Endodermal cell (in vitro differentiated cells): ENCODE data around the gene REEP6. TPM values are rescaled to one million over a fixed set of nuclear protein-coding genes. Genes with fewer than 3 reads are reported as not detected.

Source experiments
- DNase-seq: peaks from one replicate; pipeline ENCODE4 v3.0.0-alpha.2; 2017
- H3K27ac ChIP-seq: 2 replicates; pipeline ENCODE4 v1.5.1; 2013; ENCODE audit warnings: mild to moderate bottlenecking, low read depth, low read length, moderate library complexity
- H3K27me3 ChIP-seq: 2 replicates; pipeline ENCODE4 v1.6.1; 2013; ENCODE audit warnings: mild to moderate bottlenecking, low read length, moderate library complexity; ENCODE audit not compliant: insufficient read depth, control insufficient read depth, poor library complexity, severe bottlenecking
- H3K36me3 ChIP-seq: 2 replicates; pipeline ENCODE4 v1.7.0; 2013; ENCODE audit warnings: mild to moderate bottlenecking, low read length, moderate library complexity; ENCODE audit not compliant: control insufficient read depth, insufficient read depth
- H3K4me1 ChIP-seq: one replicate; pipeline ENCODE4 v1.7.0; 2013; ENCODE audit warnings: low read length; ENCODE audit not compliant: control insufficient read depth, insufficient read depth
- H3K4me3 ChIP-seq: 2 replicates; pipeline ENCODE4 v1.5.1; 2013; ENCODE audit warnings: mild to moderate bottlenecking, low read length, moderate library complexity
- H3K9ac ChIP-seq: 2 replicates; pipeline ENCODE4 v1.6.1; 2013; ENCODE audit warnings: mild to moderate bottlenecking, low read length, moderate library complexity; ENCODE audit not compliant: poor library complexity, severe bottlenecking; ENCODE audit errors: extremely low read depth
- H3K9me3 ChIP-seq: 2 replicates; pipeline ENCODE4 v1.6.1; 2013; ENCODE audit warnings: mild to moderate bottlenecking, low read length, moderate library complexity; ENCODE audit not compliant: control insufficient read depth
- H3K27ac Mint-ChIP-seq: 2 replicates; pipeline ENCODE4 v1.8.0; 2020; ENCODE audit warnings: mixed read lengths
- H3K27me3 Mint-ChIP-seq: 2 replicates; pipeline ENCODE4 v1.8.0; 2021; ENCODE audit warnings: mild to moderate bottlenecking, mixed read lengths; ENCODE audit not compliant: insufficient read depth
- H3K36me3 Mint-ChIP-seq: 2 replicates; pipeline ENCODE4 v1.8.0; 2020; ENCODE audit warnings: low read depth, mixed read lengths
- H3K4me1 Mint-ChIP-seq: 2 replicates; pipeline ENCODE4 v1.8.0; 2020; ENCODE audit warnings: mixed read lengths
- H3K4me3 Mint-ChIP-seq: 2 replicates; pipeline ENCODE4 v1.8.0; 2020; ENCODE audit warnings: mild to moderate bottlenecking, moderate library complexity, mixed read lengths
- H3K9me3 Mint-ChIP-seq: 2 replicates; pipeline ENCODE4 v1.8.0; 2020; ENCODE audit warnings: mild to moderate bottlenecking, mixed read lengths
- CTCF ChIP-seq: fragments of 200-600 bp; sonication (generic); conservative IDR thresholded peaks from 2 replicates; pipeline ENCODE4 v1.5.0; 2021; ENCODE audit warnings: antibody characterized with exemption, mild to moderate bottlenecking
- WGBS, 2 experiments: methylation state at CpG; one replicate each; pipeline versions ENCODE4 v1.1.5 to v1.1.7; 2013; ENCODE audit warnings: missing lambda C conversion rate in 2 of 2, mixed read lengths in 1 of 2; ENCODE audit not compliant: insufficient coverage in 1 of 2, insufficient read length in 1 of 2; 5-methylcytosine and 5-hydroxymethylcytosine counted together
- total RNA-seq, 2 donors: library from RNA; stranded (reverse); fragmentation: NEBNext Ultra II Directional in 1 of 2; extraction: Animal tissue kit (Norgen Biotek cat#: 25700) in 1 of 2; gene quantifications; 2 replicates in 1 of 2; 3 replicates in 1 of 2; pipeline ENCODE4 v1.2.1, GENCODE V29; 2021

The REEP6 gene
- total RNA-seq, 2 donors from 2014 or later, result 24.7 to 49.4 TPM

DNA sequence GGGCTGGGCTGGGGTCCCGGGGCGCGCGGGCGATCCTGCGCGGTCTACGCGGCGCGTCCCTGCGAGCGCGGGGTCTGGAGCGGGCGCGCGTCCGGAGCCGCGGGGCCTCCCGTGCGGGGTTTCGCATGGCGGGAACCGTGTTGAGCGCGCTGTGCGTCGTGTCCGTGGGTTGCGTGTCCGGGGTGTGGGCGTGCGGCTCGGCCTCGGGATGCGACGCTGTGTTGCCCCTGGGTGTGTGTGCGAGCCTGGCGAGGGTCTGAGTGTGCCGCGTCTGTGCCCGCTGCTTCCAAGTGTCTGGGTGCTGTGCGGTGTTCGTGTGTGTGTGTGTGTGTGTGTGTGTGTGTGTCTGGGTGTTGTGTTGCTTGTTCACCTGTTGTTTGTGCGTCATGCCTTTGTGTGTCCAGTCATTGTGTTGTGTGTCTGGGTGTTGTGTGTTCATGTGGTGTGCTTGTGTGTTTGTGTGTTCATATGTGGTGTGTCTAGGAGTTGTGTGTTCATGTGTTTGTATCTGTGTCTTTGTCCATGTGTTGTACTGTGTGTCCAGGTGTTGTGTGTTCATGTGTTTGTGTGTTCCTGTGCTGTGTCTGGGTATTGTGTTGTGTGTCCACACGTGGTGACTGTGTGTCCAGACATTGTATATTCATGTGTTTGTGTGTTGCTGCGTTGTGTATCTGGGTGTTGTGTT lies 33.4 kb downstream of the REEP6 start:
- no peaks in the 10 kb centered on the region for H3K9me3 Mint-ChIP-seq
- H3K4me1 Mint-ChIP-seq, result peaks cover 3% of the 10 kb centered on the region
- H3K27ac Mint-ChIP-seq, result no peak overlapping the region
- DNase-seq, result no peak
- Histone ChIP-seq H3K27me3 (peaks cover 49% of the 10 kb centered on the region), H3K9ac (no peak overlapping the region), H3K4me1 (no peaks in the 10 kb centered on the region), H3K9me3 (no peaks in the 10 kb centered on the region), H3K36me3 (no peaks in the 10 kb centered on the region), H3K27ac (no peak overlapping the region), H3K4me3 (no peak overlapping the region)
- H3K36me3 Mint-ChIP-seq, result no peaks in the 10 kb centered on the region
- H3K27me3 Mint-ChIP-seq, result peaks cover 64% of the 10 kb centered on the region
- WGBS, 2 experiments, result 11 to 21% methylated on average over 11 to 49 of the region's 49 CpGs
- peak overlapping the region; percentile 49 for H3K4me3 Mint-ChIP-seq
- no peak for TF ChIP-seq CTCF

DNA sequence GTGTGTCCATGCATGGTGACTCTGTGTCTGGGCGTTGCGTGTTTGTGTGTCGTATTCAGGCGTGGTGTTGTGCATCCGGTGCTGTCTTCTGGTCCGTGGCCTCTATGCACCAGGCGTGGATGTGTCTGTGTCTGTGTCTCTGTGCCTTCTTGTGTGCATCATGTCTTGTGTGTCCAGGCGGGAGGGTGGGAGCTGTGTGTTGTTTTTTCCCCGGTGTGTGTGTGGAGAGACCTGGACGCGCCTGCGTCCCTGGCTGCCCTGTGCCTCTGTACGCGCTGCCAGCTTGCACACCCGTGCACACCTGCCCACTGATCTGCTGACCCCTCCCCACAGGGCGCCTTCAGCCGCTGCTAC lies 34.0 kb downstream of the REEP6 start:
- no peak for TF ChIP-seq CTCF
- peaks cover 64% of the 10 kb centered on the region for H3K27me3 Mint-ChIP-seq

DNA sequence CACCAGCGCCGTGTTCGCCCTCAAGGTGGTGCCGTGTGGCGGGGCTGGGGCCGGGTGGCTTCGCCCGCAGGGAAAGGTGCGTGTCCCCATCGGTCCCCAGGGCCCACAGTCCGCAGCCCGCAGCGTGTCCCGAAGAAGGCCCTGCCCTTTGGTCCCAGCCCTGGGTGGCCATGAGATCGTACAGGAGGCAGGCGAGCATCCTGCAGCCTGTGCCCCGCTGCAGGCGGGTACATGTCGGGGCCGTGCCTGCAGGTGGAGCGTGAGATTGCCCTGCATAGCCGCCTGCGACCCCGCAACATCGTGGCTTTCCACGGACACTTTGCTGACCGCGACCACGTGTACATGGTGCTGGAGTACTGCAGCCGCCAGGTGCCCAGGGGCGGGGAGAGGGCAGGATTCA lies 34.4 kb downstream of the REEP6 start:
- Histone ChIP-seq H3K4me1 (no peaks in the 10 kb centered on the region), H3K9me3 (no peaks in the 10 kb centered on the region), H3K36me3 (no peaks in the 10 kb centered on the region), H3K4me3 (no peak overlapping the region), H3K9ac (no peak overlapping the region), H3K27me3 (peaks cover 49% of the 10 kb centered on the region), H3K27ac (no peak overlapping the region)
- Mint-ChIP-seq H3K4me1 (peaks cover 3% of the 10 kb centered on the region), H3K4me3 (peak overlapping the region; percentile 49), H3K9me3 (no peaks in the 10 kb centered on the region), H3K36me3 (no peaks in the 10 kb centered on the region), H3K27me3 (peaks cover 65% of the 10 kb centered on the region), H3K27ac (no peak overlapping the region)
- DNase-seq, result no peak
- WGBS, 2 experiments, result 74 to 75% methylated on average over 14 to 31 of the region's 31 CpGs
- peak; percentile 39 for TF ChIP-seq CTCF

More for the DNA sequence above, 34.0 kb downstream of the REEP6 start:
- Mint-ChIP-seq H3K4me1 (peaks cover 3% of the 10 kb centered on the region), H3K36me3 (no peaks in the 10 kb centered on the region), H3K27ac (no peak overlapping the region), H3K4me3 (peak overlapping the region; percentile 49), H3K9me3 (no peaks in the 10 kb centered on the region)
- Histone ChIP-seq H3K9ac (no peak overlapping the region), H3K9me3 (no peaks in the 10 kb centered on the region), H3K4me1 (no peaks in the 10 kb centered on the region), H3K36me3 (no peaks in the 10 kb centered on the region), H3K4me3 (no peak overlapping the region), H3K27ac (no peak overlapping the region), H3K27me3 (peaks cover 49% of the 10 kb centered on the region)
- WGBS, 2 experiments, result 79 to 85% methylated on average over 9 to 17 of the region's 17 CpGs
- no peak for DNase-seq
